IPS-18c (cell line): Measurements from ENCODE around the gene STRIP1.
"Not testable (repeated sequence)": the region's sequence is repeated elsewhere in the genome, so short reads cannot be mapped to it uniquely, and the experiment has no call there.

Experiments
- H3K4me3 ChIP-seq: 2 replicates; pipeline ENCODE4 v1.7.0; 2013; ENCODE audit warnings: low read depth, mild to moderate bottlenecking, low read length, moderate library complexity; ENCODE audit not compliant: insufficient read depth
- H3K9me3 ChIP-seq: one replicate; pipeline ENCODE4 v1.6.1; 2013; ENCODE audit warnings: mild to moderate bottlenecking, low read length, moderate library complexity; ENCODE audit not compliant: control insufficient read depth, insufficient read depth

The STRIP1 gene

DNA sequence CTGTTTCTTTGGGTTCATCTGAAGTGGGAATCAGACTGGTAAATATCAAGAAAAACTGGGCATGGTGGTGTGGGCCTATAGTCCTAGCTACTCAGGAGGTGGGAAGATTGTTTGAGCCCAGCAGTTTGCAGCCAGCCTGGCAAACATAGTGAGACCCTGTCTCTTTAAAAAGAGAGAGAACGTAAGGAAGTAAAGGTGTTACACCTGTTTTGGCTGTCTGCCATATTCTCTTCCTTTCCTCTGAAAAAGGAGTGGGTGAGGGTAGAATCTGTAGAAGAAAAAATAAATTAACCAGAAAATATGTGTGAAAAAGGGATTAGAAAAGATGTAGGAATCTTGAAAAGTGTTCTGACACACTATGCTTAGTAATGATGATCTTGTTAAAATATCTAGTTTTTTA lies 29.8 kb upstream of the STRIP1 start:
- H3K9me3 ChIP-seq = no peaks in the 10 kb centered on the region
- no peak overlapping the region for H3K4me3 ChIP-seq

DNA sequence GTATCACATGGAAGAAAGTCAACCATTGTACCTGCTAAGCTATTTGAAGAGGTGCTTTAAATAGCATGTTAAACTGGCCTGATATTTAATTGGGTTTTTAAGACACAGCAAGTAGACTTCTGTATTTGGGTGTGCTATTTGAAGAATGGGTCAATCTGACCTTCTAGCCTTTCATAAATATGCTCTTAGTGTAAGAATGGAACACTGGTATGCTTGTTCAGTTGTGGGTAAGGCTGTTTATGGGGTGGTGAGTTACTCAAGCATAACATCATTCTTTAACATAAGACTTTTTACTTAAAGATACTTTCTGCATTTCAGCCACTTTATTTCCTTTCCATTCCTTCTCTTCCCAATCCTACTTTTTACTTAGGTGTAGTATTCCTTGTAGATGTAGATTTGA lies 28.5 kb upstream of the STRIP1 start:
- Histone ChIP-seq H3K4me3 (no peak overlapping the region), H3K9me3 (no peaks in the 10 kb centered on the region)

DNA sequence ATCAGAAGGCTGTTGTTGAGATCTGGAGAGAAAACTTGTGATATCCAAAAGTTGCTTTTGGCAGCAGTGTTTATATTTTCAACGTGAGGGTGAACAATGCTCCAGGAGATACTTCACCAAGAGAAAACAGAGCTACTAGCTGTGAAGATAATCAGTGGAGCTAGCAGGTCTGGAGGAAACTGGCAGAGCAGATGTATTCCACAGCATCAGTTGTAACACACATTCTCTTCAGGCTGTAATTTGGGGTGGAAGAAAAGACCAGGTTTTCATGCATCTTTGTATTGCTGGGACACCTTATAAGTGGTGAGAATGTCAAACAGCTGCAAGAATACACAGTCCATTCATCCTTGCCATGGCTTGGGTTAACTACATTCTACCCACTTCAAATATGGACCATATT lies 27.9 kb upstream of the STRIP1 start:
- no peak overlapping the region for H3K4me3 ChIP-seq
- H3K9me3 ChIP-seq = no peaks in the 10 kb centered on the region

DNA sequence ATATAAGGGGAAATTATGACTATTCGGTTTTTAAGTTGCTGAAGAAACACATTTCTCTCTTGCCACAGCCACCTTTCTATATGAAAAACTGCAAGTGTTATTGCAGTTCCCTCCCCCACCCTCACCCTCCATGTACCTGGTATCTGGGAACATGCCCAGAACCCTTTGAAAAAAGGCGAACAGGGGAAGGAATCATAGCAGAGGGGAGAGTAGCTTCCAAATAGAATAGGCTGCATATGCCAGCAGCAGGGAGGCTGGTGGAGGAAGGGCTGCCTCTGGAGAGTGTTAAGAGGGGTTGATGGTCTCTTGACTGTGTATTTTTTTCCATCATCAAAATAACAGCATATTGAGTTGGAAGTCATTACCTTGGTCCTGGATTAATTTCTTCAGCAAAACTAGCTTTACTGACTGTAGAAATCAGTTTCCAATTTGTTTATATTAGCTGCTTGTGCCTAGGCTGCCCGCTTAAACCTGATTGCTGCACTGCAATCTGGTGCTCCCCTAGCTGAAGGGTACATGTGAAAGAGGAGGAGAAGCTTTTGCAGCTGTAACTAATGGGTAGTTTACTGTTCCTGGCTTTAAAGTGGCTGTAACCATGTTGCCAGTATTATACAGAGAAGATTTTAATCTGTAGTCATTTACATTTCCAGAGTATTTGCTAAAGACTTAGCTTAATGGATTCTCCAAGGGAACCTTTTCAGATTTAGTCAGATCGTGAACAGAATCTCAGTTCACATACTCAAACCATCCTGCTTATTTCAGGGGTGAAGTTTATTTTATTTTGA lies 27.2 kb upstream of the STRIP1 start:
- Histone ChIP-seq H3K9me3 (no peaks in the 10 kb centered on the region), H3K4me3 (no peak overlapping the region; the same call in 1 of the 2 replicates)

DNA sequence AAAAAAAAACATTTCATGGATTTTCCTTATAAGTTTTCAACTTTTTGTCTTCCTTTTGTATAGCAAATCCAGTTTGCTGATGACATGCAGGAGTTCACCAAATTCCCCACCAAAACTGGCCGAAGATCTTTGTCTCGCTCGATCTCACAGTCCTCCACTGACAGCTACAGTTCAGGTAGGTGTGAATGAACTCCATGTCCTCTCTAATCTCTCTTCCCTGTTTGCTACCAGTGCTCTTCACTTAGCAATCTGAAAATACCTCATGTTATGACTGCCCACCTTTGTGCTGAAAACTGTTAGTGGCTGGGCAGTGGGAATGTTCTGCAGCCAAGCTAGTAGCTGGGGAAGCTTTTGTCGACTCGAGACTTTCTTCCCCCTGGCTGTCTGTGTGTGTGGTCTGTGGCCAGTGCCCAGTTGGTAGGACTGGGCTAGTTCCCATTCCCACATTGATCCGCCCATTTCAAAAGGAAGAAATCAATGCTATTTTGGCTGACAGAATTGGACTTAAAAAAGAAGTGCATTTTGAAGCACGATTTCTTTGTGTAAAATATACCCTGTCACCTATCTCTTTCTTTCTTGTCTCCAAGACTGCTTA lies 25.4 kb upstream of the STRIP1 start:
- no peaks in the 10 kb centered on the region for H3K9me3 ChIP-seq
- H3K4me3 ChIP-seq = no peak overlapping the region

DNA sequence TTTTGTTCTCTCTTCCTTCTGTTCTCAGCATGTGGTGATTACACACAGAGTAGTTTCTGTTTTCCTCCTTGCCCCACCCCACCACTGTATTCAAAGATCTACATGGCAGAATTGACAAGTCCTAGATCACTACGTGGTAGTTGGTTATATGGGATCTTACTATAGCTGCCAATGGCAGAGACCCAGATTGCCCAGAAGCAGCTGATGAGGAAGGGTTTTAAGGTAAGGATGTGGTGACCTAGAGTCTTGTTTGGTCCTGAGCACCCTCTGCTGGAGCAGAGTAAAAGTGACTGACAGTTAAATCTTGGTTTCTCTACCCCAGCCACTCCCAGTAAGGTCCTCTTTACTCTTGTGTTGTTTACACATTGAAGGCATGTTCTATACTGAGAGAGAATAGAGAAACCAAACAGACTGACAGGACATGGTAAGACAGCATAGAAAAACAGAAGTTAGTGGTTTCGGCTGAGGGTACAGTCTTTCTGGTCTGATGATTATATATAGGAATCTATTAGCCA lies 22.8 kb upstream of the STRIP1 start:
- Histone ChIP-seq H3K9me3 (no peaks in the 10 kb centered on the region), H3K4me3 (no peak overlapping the region)

DNA sequence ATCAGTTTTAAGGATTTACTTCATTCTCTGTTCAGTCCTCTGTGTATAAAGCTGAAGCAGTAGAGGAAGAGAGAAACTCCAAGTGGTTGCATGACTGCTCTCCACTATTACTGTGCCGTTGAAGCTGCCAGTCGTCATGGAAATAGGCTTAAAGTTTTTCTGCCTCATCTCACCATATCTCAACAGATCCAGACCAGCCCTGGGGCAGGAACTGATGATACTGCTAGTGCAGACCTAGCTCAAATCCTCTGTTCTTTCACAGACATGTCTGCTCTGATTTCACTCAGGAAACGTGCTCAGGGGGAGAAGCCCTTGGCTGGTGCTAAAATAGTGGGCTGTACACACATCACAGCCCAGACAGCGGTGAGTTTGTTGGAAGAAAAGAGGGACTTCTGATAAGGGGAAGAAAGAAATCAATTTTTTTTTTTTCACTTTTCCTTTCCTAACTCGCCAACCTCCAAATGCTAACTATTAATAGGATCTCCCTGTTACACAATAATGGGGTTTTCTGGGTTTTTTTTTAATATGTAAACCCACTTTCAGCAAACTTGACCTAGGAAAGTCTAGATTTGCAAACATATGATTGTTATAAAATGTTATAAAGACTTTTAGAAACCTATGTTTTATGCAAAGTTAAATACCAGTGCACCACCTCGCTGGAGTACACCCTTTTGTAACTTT lies 22.2 kb upstream of the STRIP1 start:
- no peaks in the 10 kb centered on the region for H3K9me3 ChIP-seq
- H3K4me3 ChIP-seq = no peak overlapping the region

DNA sequence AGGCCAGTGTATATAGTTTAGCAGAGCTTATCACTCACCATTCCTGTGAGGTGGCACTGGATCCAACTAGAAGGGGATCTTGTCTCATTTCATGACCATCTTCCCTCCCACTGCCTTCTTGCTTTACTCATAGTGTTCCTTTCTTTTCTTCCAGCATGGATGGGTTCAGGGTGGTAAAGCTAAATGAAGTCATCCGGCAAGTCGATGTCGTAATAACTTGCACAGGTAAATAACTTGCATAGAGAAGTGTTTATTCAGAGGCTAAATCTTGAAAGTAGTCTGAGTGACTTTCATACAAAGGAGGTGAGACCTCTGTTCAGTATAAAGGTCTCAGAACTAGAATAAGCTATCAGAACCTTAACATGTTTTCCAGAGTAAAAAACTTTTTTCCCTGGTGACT lies 16.6 kb upstream of the STRIP1 start:
- Histone ChIP-seq H3K9me3 (no peaks in the 10 kb centered on the region), H3K4me3 (no peak overlapping the region)

DNA sequence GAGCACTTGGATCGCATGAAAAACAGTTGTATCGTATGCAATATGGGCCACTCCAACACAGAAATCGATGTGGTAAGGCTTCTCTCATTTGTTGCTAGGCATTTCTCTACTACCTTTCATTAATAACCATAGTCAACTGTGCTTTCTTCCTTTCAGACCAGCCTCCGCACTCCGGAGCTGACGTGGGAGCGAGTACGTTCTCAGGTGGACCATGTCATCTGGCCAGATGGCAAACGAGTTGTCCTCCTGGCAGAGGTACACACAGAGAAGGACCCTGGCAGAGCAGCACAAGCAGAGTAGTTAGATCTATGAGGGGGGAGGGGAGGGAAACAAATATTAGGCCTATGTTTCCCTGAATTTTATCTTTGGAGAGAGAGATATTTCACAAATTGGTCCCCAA lies 16.0 kb upstream of the STRIP1 start:
- H3K4me3 ChIP-seq = no peak overlapping the region
- H3K9me3 ChIP-seq = no peaks in the 10 kb centered on the region

DNA sequence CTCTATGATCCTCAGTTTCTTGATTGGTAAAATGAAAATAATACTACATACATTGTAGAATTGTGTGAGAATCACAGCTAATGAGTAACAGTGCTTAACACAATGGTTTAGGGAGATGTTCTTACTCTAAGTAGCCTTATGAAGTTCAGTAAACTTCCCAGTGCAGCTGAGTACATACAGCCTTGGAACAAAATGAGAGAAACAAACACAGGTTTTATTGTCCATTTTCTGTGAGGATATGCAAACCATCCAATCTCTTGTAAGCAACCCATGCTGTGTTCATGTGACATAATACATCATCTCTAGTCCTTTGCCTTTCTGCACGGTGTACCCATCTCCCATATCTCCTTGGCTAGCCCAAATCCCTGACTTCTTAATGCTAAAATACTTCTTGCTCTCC lies 14.7 kb upstream of the STRIP1 start:
- H3K4me3 ChIP-seq = no peak overlapping the region
- H3K9me3 ChIP-seq = no peaks in the 10 kb centered on the region

DNA sequence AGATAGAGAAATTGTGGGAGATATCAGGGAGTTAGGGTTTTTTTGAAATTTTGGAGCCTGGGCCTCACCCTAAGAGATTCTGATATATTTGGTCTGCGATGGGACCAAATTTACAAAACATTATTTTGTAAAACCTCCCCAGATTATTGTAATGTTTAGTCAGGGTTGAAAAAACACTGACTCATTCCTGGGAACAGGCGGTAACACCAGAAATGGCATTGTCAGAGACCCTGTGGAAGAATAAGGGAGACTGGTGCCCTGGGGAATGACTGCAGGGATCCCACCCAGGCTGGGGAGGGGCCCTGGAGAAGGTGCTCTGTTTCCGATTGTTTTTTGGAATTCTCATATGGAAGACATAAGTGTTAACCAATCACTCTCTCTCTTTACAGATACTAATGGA lies 13.1 kb upstream of the STRIP1 start:
- Histone ChIP-seq H3K4me3 (no peak overlapping the region), H3K9me3 (no peaks in the 10 kb centered on the region)

DNA sequence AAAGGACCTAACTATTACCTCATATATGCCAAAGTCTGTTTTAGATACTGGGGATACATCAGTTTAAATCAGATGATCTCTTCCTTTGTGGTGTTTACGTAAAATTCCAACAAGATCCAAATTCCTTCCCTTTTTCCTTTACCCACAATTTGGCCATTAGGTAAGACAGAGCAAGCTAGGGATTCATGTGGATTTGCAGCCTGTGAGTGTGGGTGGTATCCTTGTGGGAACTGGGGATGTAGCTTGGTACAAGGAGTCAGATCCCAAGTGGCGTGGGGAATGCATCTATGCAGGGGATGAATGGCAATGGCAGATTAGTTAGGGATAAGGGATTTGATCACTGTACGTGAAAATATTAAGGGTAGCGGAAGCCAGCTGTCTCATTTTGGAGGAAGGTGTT lies 9.8 kb upstream of the STRIP1 start:
- no peak overlapping the region for H3K4me3 ChIP-seq
- H3K9me3 ChIP-seq = peaks cover 2% of the 10 kb centered on the region

DNA sequence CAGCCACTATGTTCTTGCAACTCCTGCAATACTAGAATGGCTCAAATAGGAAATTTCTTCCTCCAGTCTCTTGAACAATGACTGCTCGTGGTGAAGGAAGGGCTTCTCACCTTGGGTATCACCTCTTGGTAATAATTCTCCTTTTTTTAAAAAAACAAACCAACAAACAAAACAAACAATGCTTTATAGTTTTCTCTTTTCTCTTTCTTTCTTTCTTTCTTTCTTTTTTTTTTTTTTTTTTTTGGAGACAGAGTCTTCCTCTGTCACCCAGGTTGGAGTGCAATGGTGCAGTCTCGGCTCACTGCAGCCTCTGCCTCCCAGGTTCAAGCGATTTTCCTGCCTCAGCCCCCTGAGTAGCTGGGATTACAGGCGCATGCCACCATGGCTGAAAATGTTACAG lies 3.7 kb upstream of the STRIP1 start:
- H3K9me3 ChIP-seq, H3K4me3 ChIP-seq: not testable (repeated sequence)

DNA sequence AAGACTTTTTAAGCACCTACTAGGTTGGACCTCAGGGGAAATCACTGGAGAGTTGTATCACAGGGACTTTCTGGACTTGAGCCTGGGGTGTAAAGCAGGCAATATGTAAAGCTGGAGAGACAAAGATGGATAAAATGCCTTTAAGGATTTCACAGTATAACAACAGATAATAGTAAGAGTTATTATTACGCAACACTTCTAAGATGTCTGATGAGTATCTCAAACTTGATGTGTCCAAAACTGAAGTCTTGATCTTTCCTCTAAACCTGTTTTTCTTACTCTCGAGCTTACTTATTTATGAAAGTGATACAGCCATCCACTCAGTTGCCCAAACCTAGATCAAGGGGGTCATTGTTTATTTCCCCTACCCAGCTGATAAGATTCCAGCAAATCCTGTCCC lies 2.1 kb upstream of the STRIP1 start:
- peaks cover 2% of the 10 kb centered on the region for H3K9me3 ChIP-seq
- no peak overlapping the region for H3K4me3 ChIP-seq

DNA sequence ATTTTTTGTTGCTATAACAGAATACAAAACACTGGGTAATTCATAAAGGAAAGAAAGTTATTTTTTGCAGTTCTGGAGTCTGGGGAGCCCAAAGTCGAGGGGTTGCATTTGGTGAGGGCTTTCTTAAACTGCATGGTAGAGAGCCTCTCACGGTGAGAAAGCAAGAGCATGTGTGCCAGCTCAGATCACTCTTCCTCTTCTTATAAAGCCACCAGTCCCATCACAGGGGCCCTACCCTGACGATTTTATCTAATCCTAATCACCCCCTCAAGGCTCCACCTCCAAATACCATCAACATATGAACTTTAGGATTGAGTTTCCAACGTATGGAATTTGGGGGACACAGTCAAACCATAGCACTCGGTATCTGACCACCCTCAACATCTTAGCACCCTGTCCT lies 1.0 kb upstream of the STRIP1 start:
- Histone ChIP-seq H3K9me3 (peaks cover 2% of the 10 kb centered on the region), H3K4me3 (no peak overlapping the region)

DNA sequence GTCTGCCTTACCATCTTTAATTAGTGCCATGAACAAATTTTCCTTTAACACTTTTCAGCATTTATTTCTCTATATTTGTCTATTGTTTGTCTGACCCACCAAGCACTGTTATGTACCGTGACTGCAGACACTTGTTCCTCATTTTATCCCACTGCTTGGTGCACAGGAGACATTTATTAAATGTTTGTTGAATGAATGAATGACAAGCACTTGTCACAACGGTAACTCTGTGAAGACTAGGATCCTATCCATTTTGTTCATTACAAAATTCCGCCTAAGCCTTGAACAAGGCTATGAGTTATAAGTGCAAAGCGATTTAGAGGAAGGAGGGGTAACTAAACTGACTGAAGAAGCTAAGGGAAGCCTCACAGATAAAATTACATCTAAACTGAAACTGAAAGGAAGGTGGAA lies 379 bp upstream of the STRIP1 start:
- Histone ChIP-seq H3K9me3 (peaks cover 2% of the 10 kb centered on the region), H3K4me3 (peak overlapping the region; percentile 25; the same call in 1 of the 2 replicates)

DNA sequence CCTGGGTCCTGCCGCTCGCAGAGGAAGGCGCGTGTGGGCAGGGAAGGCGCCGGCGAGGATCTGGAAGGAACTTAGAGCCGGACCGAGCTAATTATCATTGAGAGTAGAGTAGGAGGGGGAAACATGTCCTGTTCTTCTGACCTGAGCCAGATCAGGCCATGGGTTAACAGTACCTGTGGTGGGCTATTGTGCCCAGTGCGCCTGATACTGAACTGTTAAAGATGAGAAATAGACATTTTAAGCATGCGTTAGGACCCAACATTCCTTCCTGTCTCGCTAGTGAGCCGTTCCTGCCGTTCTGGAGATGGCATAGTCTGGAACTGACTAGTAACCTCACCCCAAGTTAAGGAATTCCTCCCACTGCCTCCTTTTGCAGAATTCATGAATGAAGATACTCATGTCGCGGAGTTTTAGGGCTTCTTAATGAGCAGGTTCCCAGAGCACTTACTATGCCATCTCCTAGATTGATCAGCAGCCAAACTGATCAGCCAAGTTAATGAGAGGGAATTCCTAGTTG lies 870 bp downstream of the STRIP1 start:
- H3K4me3 ChIP-seq = peak overlapping the region; percentile 90
- H3K9me3 ChIP-seq = no peaks in the 10 kb centered on the region

DNA sequence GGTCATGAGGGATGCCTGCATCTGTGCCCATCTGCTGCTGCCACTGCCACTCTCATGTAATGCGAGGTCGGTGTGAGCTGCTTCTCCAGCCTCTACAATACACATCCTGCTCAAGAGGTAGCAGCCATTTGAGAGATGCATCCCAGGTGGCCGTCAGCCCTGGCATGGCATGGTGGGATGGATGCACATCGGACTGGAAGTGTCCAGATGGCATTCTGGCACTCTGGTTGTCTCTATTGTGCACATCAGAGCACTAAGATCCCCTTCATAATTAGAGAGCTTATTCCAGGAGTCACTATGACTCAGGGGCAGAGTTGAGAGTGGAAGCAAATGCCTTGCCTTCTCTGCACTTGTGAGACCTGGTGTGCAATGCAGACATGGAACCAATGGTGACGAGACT lies 3.8 kb downstream of the STRIP1 start:
- H3K9me3 ChIP-seq = no peaks in the 10 kb centered on the region
- H3K4me3 ChIP-seq = no peak overlapping the region
